Tibial artery (tissue), 4 donors: Measurements from ENCODE around the gene TRAIP.

ENCODE experiments used
- DNase-seq, 2 donors: peaks; one replicate each; pipeline ENCODE4 v3.0.0-alpha.2; 2019
- H3K27ac ChIP-seq, 2 donors: fragments of 200-600 bp; sonication (generic) in 1 of 2; 1 replicate in 1 of 2; 2 replicates in 1 of 2; pipeline ENCODE4 v1.5.1; 2018 to 2019; ENCODE audit warnings: mild to moderate bottlenecking in 1 of 2
- H3K27me3 ChIP-seq, 2 donors: fragments of 200-600 bp; sonication (generic) in 1 of 2; one replicate each; pipeline versions ENCODE4 v1.5.1 to v1.6.0; 2016 to 2019
- H3K36me3 ChIP-seq, 3 donors: fragments of 200-600 bp; sonication (generic) in 2 of 3; one replicate each; pipeline ENCODE4 v1.5.1; 2016 to 2019; ENCODE audit warnings: mild to moderate bottlenecking in 2 of 3
- H3K4me1 ChIP-seq, 4 donors: fragments of 200-600 bp; sonication (generic) in 2 of 4; 1 replicate in 3 of 4; 2 replicates in 1 of 4; pipeline ENCODE4 v1.5.1; 2016 to 2019
- H3K4me3 ChIP-seq, 2 donors: fragments of 200-600 bp; sonication (generic) in 1 of 2; 1 replicate in 1 of 2; 2 replicates in 1 of 2; pipeline ENCODE4 v1.5.1; 2018 to 2019; ENCODE audit warnings: mild to moderate bottlenecking in 2 of 2
- H3K9me3 ChIP-seq, 3 donors: fragments of 200-600 bp; sonication (generic) in 1 of 3; one replicate each; pipeline ENCODE4 v1.5.1; 2016 to 2019
- intact Hi-C: fragments of 100-400 bp; cut with DNase I; formaldehyde crosslinking; loops from one replicate; pipeline ENCODE4 v1.15.0; 2023; ENCODE audit warnings: low total_unique reads
- TF ChIP-seq, protein P1 (sequence below), 2 experiments: fragments of 200-600 bp in 1 of 2; fragments of 450-650 bp in 1 of 2; IDR thresholded peaks; one replicate each; pipeline ENCODE4 v1.5.1; 2017 to 2019; ENCODE audit warnings: antibody characterized with exemption in 2 of 2, mild to moderate bottlenecking in 1 of 2, moderate library complexity in 1 of 2

The TRAIP gene

DNA sequence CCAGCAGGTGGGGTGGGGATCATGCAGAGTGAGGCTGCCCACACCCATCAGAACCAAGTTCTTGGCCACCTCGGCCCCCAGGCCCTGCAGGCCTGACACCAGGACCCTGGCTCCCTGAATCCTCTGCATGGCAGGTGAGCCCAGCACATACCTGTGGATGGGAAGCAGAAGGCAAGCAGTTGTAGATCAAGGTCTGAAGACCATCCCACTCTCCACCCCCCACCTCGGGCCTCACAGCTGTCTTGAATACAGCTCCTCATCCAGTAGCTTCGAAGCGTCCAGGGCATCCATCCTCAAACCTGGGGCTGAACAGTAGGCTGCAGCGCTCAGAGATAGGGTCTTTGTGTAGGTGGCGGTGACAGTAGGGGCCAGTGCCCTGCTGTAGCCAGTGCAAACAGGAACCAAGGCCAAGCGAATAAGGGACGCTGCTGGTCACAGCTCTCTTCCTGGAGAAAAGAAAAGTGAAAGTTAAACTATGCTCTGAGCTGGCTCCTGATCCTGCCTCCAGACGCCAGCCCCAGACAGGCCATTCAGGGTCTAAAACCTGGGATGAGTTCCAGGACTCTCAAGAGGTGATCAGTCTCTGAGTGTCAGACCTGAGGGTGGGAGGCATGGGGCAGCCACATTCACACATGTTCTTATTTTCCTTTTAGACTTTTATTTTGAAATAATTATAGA, 42.7 kb downstream of the TRAIP start, which contains the start of gene UBA7:
Gene UBA7 (minus strand): TSS at position 457 of the 678 bp plus-strand sequence. CDS start 166 bp downstream, at position 291.
- H3K4me1 ChIP-seq = peaks cover 0 to 31% (median 20%) of the 10 kb centered on the region in 4 donors
- no peaks in the 10 kb centered on the region for H3K9me3 ChIP-seq
- DNase-seq = peak; percentile 48 to 75
- TF ChIP-seq, protein P1, sequence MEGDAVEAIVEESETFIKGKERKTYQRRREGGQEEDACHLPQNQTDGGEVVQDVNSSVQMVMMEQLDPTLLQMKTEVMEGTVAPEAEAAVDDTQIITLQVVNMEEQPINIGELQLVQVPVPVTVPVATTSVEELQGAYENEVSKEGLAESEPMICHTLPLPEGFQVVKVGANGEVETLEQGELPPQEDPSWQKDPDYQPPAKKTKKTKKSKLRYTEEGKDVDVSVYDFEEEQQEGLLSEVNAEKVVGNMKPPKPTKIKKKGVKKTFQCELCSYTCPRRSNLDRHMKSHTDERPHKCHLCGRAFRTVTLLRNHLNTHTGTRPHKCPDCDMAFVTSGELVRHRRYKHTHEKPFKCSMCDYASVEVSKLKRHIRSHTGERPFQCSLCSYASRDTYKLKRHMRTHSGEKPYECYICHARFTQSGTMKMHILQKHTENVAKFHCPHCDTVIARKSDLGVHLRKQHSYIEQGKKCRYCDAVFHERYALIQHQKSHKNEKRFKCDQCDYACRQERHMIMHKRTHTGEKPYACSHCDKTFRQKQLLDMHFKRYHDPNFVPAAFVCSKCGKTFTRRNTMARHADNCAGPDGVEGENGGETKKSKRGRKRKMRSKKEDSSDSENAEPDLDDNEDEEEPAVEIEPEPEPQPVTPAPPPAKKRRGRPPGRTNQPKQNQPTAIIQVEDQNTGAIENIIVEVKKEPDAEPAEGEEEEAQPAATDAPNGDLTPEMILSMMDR (IDR thresholded peaks at IDR 0.05) = no peak
- intact Hi-C loops = loop anchor here (10.0 kb wide), 2 partner anchors 109 to 111 kb away; partner anchors contain the start of gene MON1A
- H3K4me3 ChIP-seq = peak within 1 kb of the TSS; percentile 47 to 61
- H3K27ac ChIP-seq = peak within 1 kb of the TSS; percentile 57 to 77
- no peaks in the 10 kb centered on the region for H3K27me3 ChIP-seq
- H3K36me3 ChIP-seq = peaks cover 8 to 40% (median 29%) of the 10 kb centered on the region in 3 donors

DNA sequence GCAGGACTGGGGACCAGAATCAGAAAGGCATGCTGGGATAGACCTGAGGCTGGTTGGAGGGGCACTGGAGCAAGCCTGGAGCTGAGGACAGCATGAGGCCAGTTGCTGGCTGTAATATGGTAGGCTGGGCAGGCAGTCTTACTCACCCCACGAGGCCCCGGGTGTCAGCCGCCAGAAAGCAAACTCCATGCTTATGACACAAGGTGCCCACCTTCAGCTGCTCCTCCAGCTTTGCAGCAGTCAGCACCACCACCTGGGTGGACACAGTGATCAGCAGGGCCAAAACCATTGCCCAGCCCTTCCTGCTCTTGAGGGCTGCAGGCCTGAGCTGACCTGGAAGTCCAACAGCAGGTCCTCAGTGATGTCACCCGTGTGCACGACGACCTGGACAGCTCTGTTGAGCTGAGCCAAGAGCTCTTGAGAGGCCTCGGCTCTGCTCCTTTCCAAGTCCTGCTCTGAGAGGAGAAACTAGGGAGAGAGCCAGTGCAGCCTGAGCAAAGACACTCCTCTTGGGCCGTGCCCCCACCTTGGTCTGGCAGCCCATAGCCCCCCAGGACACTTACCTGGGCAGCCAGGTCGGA, 43.4 kb downstream of the TRAIP start:
- Histone ChIP-seq H3K4me1 (peaks cover 0 to 31% (median 20%) of the 10 kb centered on the region in 4 donors), H3K4me3 (peak overlapping the region; percentile 47 to 61), H3K9me3 (no peaks in the 10 kb centered on the region), H3K27me3 (no peaks in the 10 kb centered on the region), H3K36me3 (peaks cover 8 to 46% (median 29%) of the 10 kb centered on the region in 3 donors), H3K27ac (peak overlapping the region; percentile 57 to 77)
- TF ChIP-seq, protein P1 (IDR thresholded peaks at IDR 0.05) = no peak
- intact Hi-C loops = loop anchor here (10.0 kb wide), 2 partner anchors 108 to 112 kb away; partner anchors contain the start of gene MON1A
- DNase-seq = no peak

DNA sequence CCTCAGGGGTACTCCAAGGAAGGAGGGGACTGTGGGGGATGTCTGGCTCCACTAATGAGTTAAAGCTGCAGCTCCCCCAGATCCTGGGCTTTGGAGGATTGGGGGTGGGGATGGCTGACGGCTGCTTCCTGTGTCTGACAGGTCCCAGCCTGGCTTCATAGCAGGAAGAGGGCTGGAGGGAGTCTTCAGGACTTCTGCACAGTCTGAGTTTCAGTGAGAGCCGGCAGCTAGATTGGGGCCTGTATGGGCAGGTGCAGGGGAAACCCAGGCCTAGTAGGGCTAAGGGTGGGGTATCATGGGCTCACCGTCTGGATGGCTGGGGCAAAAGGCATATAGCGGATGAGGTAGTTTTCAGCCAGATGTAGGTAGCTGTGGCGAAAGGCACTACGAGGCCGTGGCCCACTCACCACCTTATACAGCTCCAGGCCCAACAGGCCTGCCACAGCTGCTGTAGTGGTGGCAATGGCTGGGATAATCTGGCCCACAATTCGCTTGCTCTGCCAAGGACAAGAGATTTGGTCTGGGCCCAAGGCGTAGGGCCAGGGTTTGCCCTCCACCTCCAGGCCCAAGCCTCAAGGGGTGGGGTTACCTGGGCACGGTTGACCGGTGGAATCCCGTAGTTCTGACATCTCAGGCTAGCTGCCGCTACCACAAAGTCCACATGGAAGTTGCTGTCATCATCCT, 48.8 kb downstream of the TRAIP start:
- TF ChIP-seq, protein P1 (IDR thresholded peaks at IDR 0.05) = no peak
- H3K4me1 ChIP-seq = peaks cover 22 to 56% (median 39%) of the 10 kb centered on the region in 4 donors
- no peak overlapping the region for H3K4me3 ChIP-seq
- no peaks in the 10 kb centered on the region for H3K9me3 ChIP-seq
- peaks cover 8 to 50% (median 29%) of the 10 kb centered on the region in 3 donors for H3K36me3 ChIP-seq
- intact Hi-C loops = no loop called here
- DNase-seq = no peak
- H3K27me3 ChIP-seq = no peaks in the 10 kb centered on the region
- H3K27ac ChIP-seq = peak overlapping the region; percentile 87 to 98

DNA sequence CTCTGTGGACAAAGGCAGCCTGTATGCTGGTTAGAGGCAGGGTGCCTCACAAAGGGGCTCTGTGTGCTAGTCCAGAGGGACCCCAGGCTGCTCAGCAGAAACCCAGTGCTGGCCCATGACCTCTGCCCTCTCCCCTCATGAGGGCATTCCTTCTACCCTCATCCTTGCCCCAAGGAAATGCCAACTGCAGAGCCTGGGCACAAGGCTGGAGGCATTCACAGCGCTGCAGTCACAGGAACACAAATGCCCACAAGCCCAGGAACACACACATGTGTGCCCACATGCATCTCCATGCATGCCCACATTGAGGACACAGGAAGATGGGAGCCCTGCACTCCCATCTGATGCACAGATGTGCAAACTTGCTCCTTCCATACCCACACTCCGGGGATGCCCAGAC, 49.5 kb downstream of the TRAIP start:
- intact Hi-C loops = no loop called here
- Histone ChIP-seq H3K27ac (peak overlapping the region; percentile 87 to 98), H3K4me1 (peaks cover 22 to 49% (median 34%) of the 10 kb centered on the region in 4 donors)

More for the DNA sequence above, 49.5 kb downstream of the TRAIP start:
- TF ChIP-seq, protein P1 (IDR thresholded peaks at IDR 0.05) = no peak
- Histone ChIP-seq H3K36me3 (peaks cover 8 to 42% (median 28%) of the 10 kb centered on the region in 3 donors), H3K27me3 (no peaks in the 10 kb centered on the region), H3K9me3 (no peaks in the 10 kb centered on the region), H3K4me3 (no peak overlapping the region)
- no peak for DNase-seq
